GM12892 (cell line): ENCODE measurements around the gene DDT.

Source experiments
- POLR2A ChIP-seq: IDR thresholded peaks from 2 replicates; pipeline ENCODE4 v1.6.1; 2011; ENCODE audit warnings: low read depth, low read length, control low read depth
- POLR2AphosphoS5 ChIP-seq: IDR thresholded peaks from 2 replicates; pipeline ENCODE4 v1.6.1; 2011; ENCODE audit warnings: low read depth, low read length, control low read depth
- TAF1 ChIP-seq: IDR thresholded peaks from 2 replicates; pipeline ENCODE4 v1.6.1; 2011; ENCODE audit warnings: low read depth, mild to moderate bottlenecking, control low read depth, low read length, borderline replicate concordance

DNA sequence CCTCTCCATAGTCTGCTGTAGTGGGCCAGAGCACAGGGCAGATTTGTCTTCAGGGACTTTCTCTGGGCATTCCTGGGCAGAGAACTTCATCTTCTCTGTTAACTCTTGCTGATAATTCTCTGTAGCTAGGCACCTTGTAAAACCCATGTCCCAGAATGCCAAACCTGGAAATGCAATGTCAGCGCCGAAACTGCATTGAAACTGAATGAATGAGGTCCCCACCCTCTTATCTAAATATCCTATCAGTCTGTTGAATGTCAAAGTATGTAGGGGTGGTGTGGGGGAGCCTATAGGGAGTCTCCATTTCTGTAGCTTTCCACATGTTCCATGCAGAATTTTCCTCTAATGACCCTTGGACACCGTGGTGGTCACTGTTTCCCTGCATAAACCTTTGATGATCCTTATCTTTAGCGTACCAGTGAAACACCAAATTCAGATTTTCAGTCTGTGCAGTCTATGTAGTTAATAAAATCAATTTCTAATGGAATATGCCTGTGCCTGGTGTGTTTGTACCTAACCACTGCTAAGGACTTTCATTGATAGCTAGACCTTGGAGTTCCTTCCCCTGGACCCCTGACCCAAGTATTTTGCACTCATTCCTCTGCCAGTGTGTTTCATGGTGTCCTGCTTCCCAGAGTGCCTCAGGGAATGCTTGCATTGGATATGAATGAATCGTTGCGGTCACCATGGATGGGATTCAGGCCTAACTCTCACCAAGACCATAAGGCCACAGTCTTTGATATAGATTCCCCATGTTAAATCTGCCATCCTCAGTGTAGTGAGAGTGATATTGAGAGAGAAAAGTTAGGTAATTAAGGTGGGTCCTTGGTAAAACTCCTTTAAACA is 34.4 kb upstream of the DDT start:
- TF ChIP-seq TAF1 (no peak), POLR2A (no peak), POLR2AphosphoS5 (no peak)
